IPS-NIHi7 (cell line): Measurements from ENCODE around the gene GNPNAT1.
"Not testable (repeated sequence)": the region's sequence is repeated elsewhere in the genome, so short reads cannot be mapped to it uniquely, and the experiment has no call there.

Experiments
- DNase-seq: peaks from one replicate; pipeline ENCODE4 v3.0.0; 2012; ENCODE audit warnings: mixed read lengths; ENCODE audit errors: extremely low spot score

GNPNAT1 gene

GRCh38 chr14:52729585-52729924 is 61.9 kb downstream of the GNPNAT1 start:
- DNase-seq, result no peak

GRCh38 chr14:52729035-52729434 is 62.4 kb downstream of the GNPNAT1 start:
- DNase-seq, result not testable (repeated sequence)

- not testable (repeated sequence) for DNase-seq
These were observed 63.9 kb downstream of the GNPNAT1 start for GRCh38 chr14:52727509-52727908.
